OCI-LY1 (cell line): Measurements from ENCODE around the gene MYO9A.

Source experiments
- CTCF ChIP-seq: fragments of 200-600 bp; sonication (generic), shearing (Covaris generic); IDR thresholded peaks from 2 replicates; pipeline ENCODE4 v1.5.1; 2017; ENCODE audit warnings: mild to moderate bottlenecking, antibody characterized with exemption, low read length, moderate library complexity, mixed read lengths
- EZH2 ChIP-seq: fragments of 200-600 bp; sonication (generic), shearing (Covaris generic); IDR thresholded peaks from 2 replicates; pipeline ENCODE4 v1.8.0; 2017; ENCODE audit warnings: borderline replicate concordance, mixed run types, mild to moderate bottlenecking, antibody characterized with exemption, low read length, moderate library complexity, mixed read lengths

GRCh38 chr15:72128359-72128758 is 10.4 kb upstream of the MYO9A start:
- TF ChIP-seq EZH2 (no peak), CTCF (no peak)
